HG02938 (cell line): ENCODE results near the gene HS6ST1.
"Not testable (repeated sequence)": the region's sequence is repeated elsewhere in the genome, so short reads cannot be mapped to it uniquely, and the experiment has no call there.

Source experiments
- ATAC-seq: cut with Tn5 transposase; IDR thresholded peaks from one replicate; pipeline ENCODE4 v1.9.1; 2021; ENCODE audit warnings: mild to moderate bottlenecking, moderate library complexity; ENCODE audit not compliant: unreplicated experiment

The HS6ST1 gene

GRCh38 chr2:128322715-128323554, 4.3 kb upstream of the HS6ST1 start:
- no peak for ATAC-seq

GRCh38 chr2:128321784-128322714, 3.4 kb upstream of the HS6ST1 start:
- peak; percentile 55 for ATAC-seq

GRCh38 chr2:128320906-128321771, 2.5 kb upstream of the HS6ST1 start:
- ATAC-seq, result no peak

GRCh38 chr2:128320192-128320905, 1.7 kb upstream of the HS6ST1 start:
- no peak for ATAC-seq

GRCh38 chr2:128319631-128320191, 1.0 kb upstream of the HS6ST1 start:
- no peak for ATAC-seq

GRCh38 chr2:128318245-128318644, 423 bp downstream of the HS6ST1 start:
- ATAC-seq, result peak; percentile 8

- not testable (repeated sequence) for ATAC-seq
These were observed 806 bp downstream of the HS6ST1 start for GRCh38 chr2:128317899-128318225.

GRCh38 chr2:128317181-128317898, 1.3 kb downstream of the HS6ST1 start:
- ATAC-seq, result peak; percentile 31

- no peak for ATAC-seq
These were observed 1.9 kb downstream of the HS6ST1 start for GRCh38 chr2:128316777-128317180.

- no peak for ATAC-seq
These were observed 2.6 kb downstream of the HS6ST1 start for GRCh38 chr2:128315829-128316776.

- no peak for ATAC-seq
These were observed 3.4 kb downstream of the HS6ST1 start for GRCh38 chr2:128315122-128315828.

- ATAC-seq, result no peak
These were observed 4.1 kb downstream of the HS6ST1 start for GRCh38 chr2:128314348-128315121.

- no peak for ATAC-seq
These were observed 4.7 kb downstream of the HS6ST1 start for GRCh38 chr2:128313931-128314347.

GRCh38 chr2:128313091-128313836, 5.4 kb downstream of the HS6ST1 start:
- ATAC-seq, result no peak

GRCh38 chr2:128312411-128312810, 6.3 kb downstream of the HS6ST1 start:
- no peak for ATAC-seq

GRCh38 chr2:128311755-128312341, 6.8 kb downstream of the HS6ST1 start:
- ATAC-seq, result no peak
